PFSK-1 (cell line): Measurements from ENCODE around the gene KRTAP5-8.

ENCODE experiments used
- FOXP2 ChIP-seq: optimal IDR thresholded peaks from 2 replicates; pipeline ENCODE3; 2011; ENCODE audit warnings: borderline replicate concordance, control low read depth, inconsistent platforms; ENCODE audit not compliant: insufficient read depth; ENCODE audit errors: extremely low read length, extremely low read depth
- POLR2AphosphoS5 ChIP-seq: IDR thresholded peaks from 2 replicates; pipeline ENCODE4 v1.6.1; 2012; ENCODE audit warnings: low read depth, mild to moderate bottlenecking, control low read depth, low read length, moderate library complexity
- SIN3A ChIP-seq: IDR thresholded peaks from 2 replicates; pipeline ENCODE4 v1.6.1; 2012; ENCODE audit warnings: mild to moderate bottlenecking, low read length, moderate library complexity, borderline replicate concordance; ENCODE audit not compliant: insufficient read depth
- TAF1 ChIP-seq: IDR thresholded peaks from 2 replicates; pipeline ENCODE4 v1.6.1; 2012; ENCODE audit warnings: low read length, control low read depth, borderline replicate concordance; ENCODE audit not compliant: insufficient read depth
- TF ChIP-seq, protein P1 (sequence below), 2 experiments: IDR thresholded peaks; 2 replicates each; pipeline versions ENCODE4 v1.6.1 to v1.8.0; 2011 to 2012; ENCODE audit warnings: low read depth in 2 of 2, low read length in 2 of 2, control low read depth in 1 of 2, inconsistent platforms in 1 of 2, mild to moderate bottlenecking in 1 of 2, moderate library complexity in 1 of 2; ENCODE audit not compliant: insufficient read depth in 1 of 2

Gene KRTAP5-8

GRCh38 chr11:71490731-71491390, 47.0 kb upstream of the KRTAP5-8 start:
- TF ChIP-seq SIN3A = no peak
- TF ChIP-seq, protein P1, sequence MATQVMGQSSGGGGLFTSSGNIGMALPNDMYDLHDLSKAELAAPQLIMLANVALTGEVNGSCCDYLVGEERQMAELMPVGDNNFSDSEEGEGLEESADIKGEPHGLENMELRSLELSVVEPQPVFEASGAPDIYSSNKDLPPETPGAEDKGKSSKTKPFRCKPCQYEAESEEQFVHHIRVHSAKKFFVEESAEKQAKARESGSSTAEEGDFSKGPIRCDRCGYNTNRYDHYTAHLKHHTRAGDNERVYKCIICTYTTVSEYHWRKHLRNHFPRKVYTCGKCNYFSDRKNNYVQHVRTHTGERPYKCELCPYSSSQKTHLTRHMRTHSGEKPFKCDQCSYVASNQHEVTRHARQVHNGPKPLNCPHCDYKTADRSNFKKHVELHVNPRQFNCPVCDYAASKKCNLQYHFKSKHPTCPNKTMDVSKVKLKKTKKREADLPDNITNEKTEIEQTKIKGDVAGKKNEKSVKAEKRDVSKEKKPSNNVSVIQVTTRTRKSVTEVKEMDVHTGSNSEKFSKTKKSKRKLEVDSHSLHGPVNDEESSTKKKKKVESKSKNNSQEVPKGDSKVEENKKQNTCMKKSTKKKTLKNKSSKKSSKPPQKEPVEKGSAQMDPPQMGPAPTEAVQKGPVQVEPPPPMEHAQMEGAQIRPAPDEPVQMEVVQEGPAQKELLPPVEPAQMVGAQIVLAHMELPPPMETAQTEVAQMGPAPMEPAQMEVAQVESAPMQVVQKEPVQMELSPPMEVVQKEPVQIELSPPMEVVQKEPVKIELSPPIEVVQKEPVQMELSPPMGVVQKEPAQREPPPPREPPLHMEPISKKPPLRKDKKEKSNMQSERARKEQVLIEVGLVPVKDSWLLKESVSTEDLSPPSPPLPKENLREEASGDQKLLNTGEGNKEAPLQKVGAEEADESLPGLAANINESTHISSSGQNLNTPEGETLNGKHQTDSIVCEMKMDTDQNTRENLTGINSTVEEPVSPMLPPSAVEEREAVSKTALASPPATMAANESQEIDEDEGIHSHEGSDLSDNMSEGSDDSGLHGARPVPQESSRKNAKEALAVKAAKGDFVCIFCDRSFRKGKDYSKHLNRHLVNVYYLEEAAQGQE (IDR thresholded peaks at IDR 0.05; ENCODE audit: insufficient read depth in 1 of 2, low read depth in 2 of 2, low read length in 2 of 2) = no peak
- TF ChIP-seq POLR2AphosphoS5 = no peak
- TF ChIP-seq TAF1 = no peak
- no peak for TF ChIP-seq FOXP2

DNA sequence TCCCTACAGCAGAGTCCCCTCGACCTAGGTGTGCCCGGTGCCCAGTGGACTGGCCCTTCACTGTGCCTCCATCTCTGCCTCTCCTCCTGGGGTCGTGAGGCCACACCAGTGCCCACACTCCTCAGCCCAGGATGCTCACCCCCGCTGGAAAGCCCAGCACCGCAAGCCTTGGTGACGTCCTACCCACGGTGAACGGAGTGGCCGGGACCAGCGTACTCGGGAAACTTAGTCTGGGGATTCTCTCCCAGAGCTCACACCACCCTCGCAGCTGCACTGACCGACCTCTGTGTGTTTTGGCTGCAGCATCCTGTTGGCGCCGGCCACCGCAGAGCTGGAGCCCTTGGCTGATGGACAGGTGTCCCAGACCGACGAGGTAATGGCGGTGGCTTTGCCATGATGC, 46.3 kb upstream of the KRTAP5-8 start:
- TF ChIP-seq TAF1 (no peak), FOXP2 (no peak), POLR2AphosphoS5 (no peak), SIN3A (no peak)
- TF ChIP-seq, protein P1 (IDR thresholded peaks at IDR 0.05; ENCODE audit: insufficient read depth in 1 of 2, low read depth in 2 of 2, low read length in 2 of 2) = no peak

- TF ChIP-seq, protein P1 (IDR thresholded peaks at IDR 0.05; ENCODE audit: insufficient read depth in 1 of 2, low read depth in 2 of 2, low read length in 2 of 2) = no peak
- no peak for TF ChIP-seq POLR2AphosphoS5
- TF ChIP-seq FOXP2 = no peak
- TF ChIP-seq TAF1 = no peak
- TF ChIP-seq SIN3A = no peak
Observed at GRCh38 chr11:71491940-71492339, 45.9 kb upstream of the KRTAP5-8 start.

DNA sequence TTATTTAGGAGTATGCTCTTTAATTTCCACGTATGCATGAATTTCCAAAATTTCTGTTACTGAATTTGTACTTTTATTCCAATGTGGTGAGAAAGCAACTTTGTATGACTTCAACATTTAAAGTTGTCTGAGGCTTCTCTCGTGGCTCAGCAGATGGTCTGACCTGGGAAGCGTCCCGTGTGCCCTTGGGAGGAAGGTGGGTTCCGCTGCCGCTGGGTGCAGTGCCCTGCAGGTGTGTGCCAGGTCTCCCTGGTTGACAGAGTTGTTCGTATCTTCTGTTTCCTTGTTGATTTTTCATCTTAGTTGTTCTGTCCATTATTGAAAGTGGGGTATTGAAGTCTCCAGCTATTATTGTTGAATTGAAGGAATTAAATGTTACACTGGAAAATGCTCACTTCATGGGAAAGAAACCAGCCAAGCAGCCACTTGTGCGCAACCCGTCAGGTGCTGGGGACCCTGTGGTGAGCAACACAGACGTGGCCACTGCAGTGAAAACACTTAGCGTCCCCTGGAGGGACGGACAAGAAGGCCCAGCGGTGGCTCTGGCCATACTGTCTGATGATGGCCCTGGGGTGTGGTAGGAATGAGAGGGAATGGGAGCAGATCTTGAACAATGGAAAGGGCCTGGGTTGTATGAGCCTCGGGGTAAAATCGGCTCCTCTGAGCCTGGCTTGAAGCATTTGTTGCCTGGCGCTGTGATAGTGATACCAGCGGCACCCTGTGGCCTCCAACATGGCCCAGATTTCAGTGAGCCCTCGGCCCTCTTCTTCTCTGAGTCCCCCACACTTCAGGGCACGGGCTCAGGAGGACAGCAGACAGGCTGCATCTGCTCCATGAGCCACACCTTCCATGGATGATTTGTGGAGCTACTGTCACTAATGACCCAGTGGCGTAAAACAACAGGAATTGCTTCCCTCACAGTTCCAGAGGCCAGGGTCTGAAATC, 42.3 kb upstream of the KRTAP5-8 start:
- TF ChIP-seq POLR2AphosphoS5 = no peak
- no peak for TF ChIP-seq FOXP2
- TF ChIP-seq, protein P1 (IDR thresholded peaks at IDR 0.05; ENCODE audit: insufficient read depth in 1 of 2, low read depth in 2 of 2, low read length in 2 of 2) = no peak
- no peak for TF ChIP-seq TAF1
- no peak for TF ChIP-seq SIN3A
